Measurements from ENCODE around the gene TPGS1. TPM values are rescaled to one million over a fixed set of nuclear protein-coding genes. Genes with fewer than 3 reads are reported as not detected.

Gene TPGS1
- total and polyA plus RNA-seq, 2 donors (not counting 1 experiment from before 2014, with no cell fraction given): 8.1 to 33.8 TPM

DNA sequence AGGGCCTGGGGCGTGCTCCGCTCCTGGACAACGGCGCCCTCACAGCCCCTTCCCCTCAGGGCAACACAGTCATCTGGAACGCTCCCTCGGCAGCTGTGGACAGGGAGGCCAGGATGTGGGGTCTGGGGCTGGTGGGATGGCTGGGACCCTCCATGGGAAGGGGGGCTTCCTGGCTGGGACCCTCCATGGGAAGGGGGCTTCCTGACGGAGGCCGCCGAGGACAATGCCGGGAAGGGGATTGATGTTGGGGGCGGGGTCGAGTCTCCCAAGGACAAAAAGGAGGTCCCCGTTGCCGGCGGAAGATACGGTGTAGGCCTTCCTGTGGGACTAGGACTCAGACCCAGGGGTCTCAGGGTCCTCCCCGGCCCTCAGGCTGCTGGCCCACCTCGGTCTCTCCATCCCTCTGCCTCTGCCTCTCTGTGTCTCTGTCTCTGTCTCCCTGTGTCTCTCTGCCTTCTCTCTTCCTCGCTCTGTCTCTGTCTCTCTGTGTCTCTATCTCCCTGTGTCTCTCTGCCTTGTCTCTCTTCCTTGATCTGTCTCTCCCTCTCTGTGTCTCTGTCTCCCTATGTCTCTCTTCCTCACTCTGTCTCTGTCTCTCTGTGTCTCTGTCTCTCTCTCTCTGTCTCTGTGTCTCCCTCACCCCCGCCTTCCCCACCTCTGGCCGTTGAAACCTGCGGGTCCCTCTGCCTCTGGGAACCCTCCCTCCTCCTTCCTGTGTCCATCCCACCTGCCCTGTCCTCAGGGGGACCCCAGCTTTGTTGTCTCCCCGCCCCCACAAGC, 13.7 kb upstream of the TPGS1 start:
- peaks cover 5% of the 10 kb centered on the region for H3K27me3 Mint-ChIP-seq
- no peak overlapping the region for H3K9ac ChIP-seq (ENCODE audit: low read length)
- WGBS (ENCODE audit: insufficient coverage): 69% methylated on average over 20 of the region's 23 CpGs
- DNase-seq (no peak), ATAC-seq (ENCODE audit: low read depth) (no peak)
- no peaks in the 10 kb centered on the region for H3K79me2 ChIP-seq (ENCODE audit: control insufficient read depth, insufficient read depth, low read length)
- CTCF ChIA-PET: no interaction called here
- peaks cover 16 to 25% of the 10 kb centered on the region in 2 donors for H3K4me1 ChIP-seq (ENCODE audit: control insufficient read depth in 2 of 2, insufficient read depth in 2 of 2, low read length in 2 of 2)
- POLR2A ChIA-PET: no interaction called here
- no peak overlapping the region for H2AFZ ChIP-seq (ENCODE audit: insufficient read depth, low read depth, low read length, poor library complexity, severe bottlenecking)
- peaks cover 2% of the 10 kb centered on the region for H3K4me1 Mint-ChIP-seq
- H3K4me3 Mint-ChIP-seq: no peak overlapping the region
- no peak overlapping the region for H3K27ac ChIP-seq (ENCODE audit: low read length in 2 of 2)
- intact Hi-C loops (cut with micrococcal nuclease): no loop called here
- peak overlapping the region; percentile 58 for H3K27ac Mint-ChIP-seq
- H3K4me3 ChIP-seq (ENCODE audit: control extremely low read depth in 1 of 5, extremely low read depth in 1 of 5, insufficient read depth in 1 of 5, low read depth in 2 of 5, low read length in 4 of 5): no peak overlapping the region
- no peaks in the 10 kb centered on the region for H3K9me3 Mint-ChIP-seq (ENCODE audit: insufficient read depth)
- H3K36me3 ChIP-seq (replicated peaks in 1 of 2; ENCODE audit: control extremely low read depth in 1 of 2, control insufficient read depth in 1 of 2, extremely low read depth in 1 of 2, insufficient read depth in 2 of 2, low read length in 1 of 2): no peaks in the 10 kb centered on the region
- no peak for TF ChIP-seq EZH2 (IDR thresholded peaks at IDR 0.05; ENCODE audit: borderline replicate concordance, insufficient read depth, low read depth, low read length, poor library complexity, severe bottlenecking)
- peaks cover 0 to 27% (median 0%) of the 10 kb centered on the region in 3 donors for H3K9me3 ChIP-seq (ENCODE audit: control extremely low read depth in 1 of 3, control insufficient read depth in 2 of 3, insufficient read depth in 1 of 3, low read length in 2 of 3)
- H4K20me1 ChIP-seq (ENCODE audit: control insufficient read depth, insufficient read depth, low read length, poor library complexity, severe bottlenecking): no peaks in the 10 kb centered on the region
- H3K4me2 ChIP-seq (replicated peaks; ENCODE audit: low read depth, low read length, poor library complexity, severe bottlenecking): no peak overlapping the region
- H3K27me3 ChIP-seq (replicated peaks in 1 of 4; ENCODE audit: control extremely low read depth in 1 of 4, control insufficient read depth in 3 of 4, insufficient read depth in 4 of 4, low read length in 3 of 4): peaks cover 0 to 34% (median 12%) of the 10 kb centered on the region in 4 experiments

DNA sequence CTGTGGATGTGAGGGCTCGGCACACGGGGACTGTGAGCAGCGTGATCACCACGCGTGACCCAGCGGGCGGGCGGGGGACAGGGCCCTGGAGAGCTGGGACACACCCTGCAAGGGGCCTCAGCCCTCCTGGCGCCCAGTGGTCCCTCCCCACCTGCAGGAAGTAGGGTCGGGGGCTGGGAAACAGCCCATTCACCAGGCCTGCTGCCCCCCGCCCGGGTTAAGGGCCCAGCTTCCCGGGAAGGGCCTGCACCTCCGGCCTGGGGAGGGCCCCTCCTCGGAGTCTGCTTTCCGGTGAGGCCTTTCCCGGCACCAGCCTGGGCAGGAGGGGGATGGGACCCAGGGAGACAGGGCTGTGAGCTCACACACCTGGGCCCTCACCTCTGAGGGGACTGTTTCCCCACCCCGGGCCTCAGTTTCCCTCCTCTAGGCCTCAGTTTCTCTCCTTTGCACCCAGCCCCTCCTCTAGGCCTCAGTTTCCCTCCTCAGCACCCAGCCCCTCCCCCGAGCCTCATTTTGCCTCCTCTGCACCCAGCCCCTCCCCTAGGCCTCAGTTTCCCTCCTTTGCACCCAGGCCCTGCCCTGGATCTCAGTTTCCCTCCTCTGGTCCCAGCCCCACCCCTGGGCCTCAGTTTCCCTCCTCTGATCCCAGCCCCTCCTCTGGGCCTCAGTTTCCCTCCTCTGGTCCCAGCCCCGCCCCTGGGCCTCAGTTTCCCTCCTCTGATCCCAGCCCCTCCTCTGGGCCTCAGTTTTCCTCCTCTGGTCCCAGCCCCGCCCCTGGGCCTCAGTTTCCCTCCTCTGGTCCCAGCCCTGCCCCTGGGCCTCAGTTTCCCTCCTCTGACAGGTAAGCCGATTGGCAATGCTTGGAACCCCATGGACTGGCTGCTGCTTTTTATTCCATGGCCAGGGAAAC, 12.9 kb upstream of the TPGS1 start:
- peaks cover 4% of the 10 kb centered on the region for H3K4me1 Mint-ChIP-seq
- no peak overlapping the region for H2AFZ ChIP-seq (ENCODE audit: insufficient read depth, low read depth, low read length, poor library complexity, severe bottlenecking)
- H3K27me3 ChIP-seq (replicated peaks in 1 of 4; ENCODE audit: control extremely low read depth in 1 of 4, control insufficient read depth in 3 of 4, insufficient read depth in 4 of 4, low read length in 3 of 4): peaks cover 0 to 42% (median 14%) of the 10 kb centered on the region in 4 experiments
- TF ChIP-seq, protein P1, sequence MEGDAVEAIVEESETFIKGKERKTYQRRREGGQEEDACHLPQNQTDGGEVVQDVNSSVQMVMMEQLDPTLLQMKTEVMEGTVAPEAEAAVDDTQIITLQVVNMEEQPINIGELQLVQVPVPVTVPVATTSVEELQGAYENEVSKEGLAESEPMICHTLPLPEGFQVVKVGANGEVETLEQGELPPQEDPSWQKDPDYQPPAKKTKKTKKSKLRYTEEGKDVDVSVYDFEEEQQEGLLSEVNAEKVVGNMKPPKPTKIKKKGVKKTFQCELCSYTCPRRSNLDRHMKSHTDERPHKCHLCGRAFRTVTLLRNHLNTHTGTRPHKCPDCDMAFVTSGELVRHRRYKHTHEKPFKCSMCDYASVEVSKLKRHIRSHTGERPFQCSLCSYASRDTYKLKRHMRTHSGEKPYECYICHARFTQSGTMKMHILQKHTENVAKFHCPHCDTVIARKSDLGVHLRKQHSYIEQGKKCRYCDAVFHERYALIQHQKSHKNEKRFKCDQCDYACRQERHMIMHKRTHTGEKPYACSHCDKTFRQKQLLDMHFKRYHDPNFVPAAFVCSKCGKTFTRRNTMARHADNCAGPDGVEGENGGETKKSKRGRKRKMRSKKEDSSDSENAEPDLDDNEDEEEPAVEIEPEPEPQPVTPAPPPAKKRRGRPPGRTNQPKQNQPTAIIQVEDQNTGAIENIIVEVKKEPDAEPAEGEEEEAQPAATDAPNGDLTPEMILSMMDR (IDR thresholded peaks at IDR 0.05): no peak
- no peak for TF ChIP-seq EZH2 (IDR thresholded peaks at IDR 0.05; ENCODE audit: borderline replicate concordance, insufficient read depth, low read depth, low read length, poor library complexity, severe bottlenecking)
- no peaks in the 10 kb centered on the region for H3K79me2 ChIP-seq (ENCODE audit: control insufficient read depth, insufficient read depth, low read length)
- 33% methylated on average over 21 of the region's 22 CpGs for WGBS (ENCODE audit: insufficient coverage)
- H3K9me3 ChIP-seq (ENCODE audit: control extremely low read depth in 1 of 3, control insufficient read depth in 2 of 3, insufficient read depth in 1 of 3, low read length in 2 of 3): peaks cover 0 to 33% (median 0%) of the 10 kb centered on the region in 3 donors
- intact Hi-C loops (cut with micrococcal nuclease): no loop called here
- DNase-seq: no peak
- peaks cover 16 to 23% of the 10 kb centered on the region in 2 donors for H3K4me1 ChIP-seq (ENCODE audit: control insufficient read depth in 2 of 2, insufficient read depth in 2 of 2, low read length in 2 of 2)
- H3K27me3 Mint-ChIP-seq: peaks cover 10% of the 10 kb centered on the region
- H3K4me3 ChIP-seq (ENCODE audit: control extremely low read depth in 1 of 5, extremely low read depth in 1 of 5, insufficient read depth in 1 of 5, low read depth in 2 of 5, low read length in 4 of 5): no peak overlapping the region
- H3K4me2 ChIP-seq (replicated peaks; ENCODE audit: low read depth, low read length, poor library complexity, severe bottlenecking): no peak overlapping the region
- H3K27ac ChIP-seq (ENCODE audit: low read length in 2 of 2): no peak overlapping the region
- no peaks in the 10 kb centered on the region for H3K36me3 ChIP-seq (replicated peaks in 1 of 2; ENCODE audit: control extremely low read depth in 1 of 2, control insufficient read depth in 1 of 2, extremely low read depth in 1 of 2, insufficient read depth in 2 of 2, low read length in 1 of 2)
- no peak overlapping the region for H3K4me3 Mint-ChIP-seq
- no peak overlapping the region for H3K9ac ChIP-seq (ENCODE audit: low read length)
- POLR2A ChIA-PET: no interaction called here
- H4K20me1 ChIP-seq (ENCODE audit: control insufficient read depth, insufficient read depth, low read length, poor library complexity, severe bottlenecking): no peaks in the 10 kb centered on the region
- no peak overlapping the region for H3K27ac Mint-ChIP-seq
- CTCF ChIA-PET: no interaction called here
- H3K9me3 Mint-ChIP-seq (ENCODE audit: insufficient read depth): no peaks in the 10 kb centered on the region
- ATAC-seq (ENCODE audit: low read depth): no peak
